ENCODE results near the gene JAGN1.

DNA sequence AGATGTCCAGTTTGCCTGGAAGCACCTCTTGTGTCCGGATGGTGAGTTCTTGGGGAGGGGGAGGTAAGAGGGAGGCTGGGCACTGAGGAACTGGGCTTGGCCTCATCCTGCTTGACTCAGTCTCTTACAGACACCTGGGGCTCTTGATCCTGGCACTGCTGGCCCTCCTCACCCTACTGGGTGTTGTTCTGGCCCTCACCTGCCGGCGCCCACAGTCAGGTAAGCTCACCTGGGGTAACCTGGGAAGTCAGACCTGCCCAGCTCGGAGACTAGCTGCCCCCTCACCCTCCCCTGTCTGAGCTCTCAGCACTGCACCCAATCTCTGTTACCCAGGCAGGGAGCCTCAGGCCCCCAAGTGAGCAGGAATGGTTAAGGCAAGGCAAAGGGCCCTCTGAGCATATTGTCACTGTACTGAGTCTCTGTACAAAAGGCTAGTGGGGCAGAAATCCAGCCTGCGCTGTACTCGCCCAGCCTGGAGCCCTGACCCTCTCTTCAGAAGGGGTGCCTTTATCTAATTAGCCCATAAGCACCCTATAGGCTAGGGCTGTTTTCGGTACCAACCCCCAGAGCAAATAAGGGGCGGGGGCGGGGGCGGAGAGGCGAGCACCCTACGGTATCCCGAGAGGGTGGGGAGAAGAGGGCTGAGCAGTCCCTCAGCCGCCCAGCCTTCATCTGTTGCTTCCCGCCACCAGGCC is 24.3 kb downstream of the JAGN1 start:
- TF ChIP-seq, protein P1, sequence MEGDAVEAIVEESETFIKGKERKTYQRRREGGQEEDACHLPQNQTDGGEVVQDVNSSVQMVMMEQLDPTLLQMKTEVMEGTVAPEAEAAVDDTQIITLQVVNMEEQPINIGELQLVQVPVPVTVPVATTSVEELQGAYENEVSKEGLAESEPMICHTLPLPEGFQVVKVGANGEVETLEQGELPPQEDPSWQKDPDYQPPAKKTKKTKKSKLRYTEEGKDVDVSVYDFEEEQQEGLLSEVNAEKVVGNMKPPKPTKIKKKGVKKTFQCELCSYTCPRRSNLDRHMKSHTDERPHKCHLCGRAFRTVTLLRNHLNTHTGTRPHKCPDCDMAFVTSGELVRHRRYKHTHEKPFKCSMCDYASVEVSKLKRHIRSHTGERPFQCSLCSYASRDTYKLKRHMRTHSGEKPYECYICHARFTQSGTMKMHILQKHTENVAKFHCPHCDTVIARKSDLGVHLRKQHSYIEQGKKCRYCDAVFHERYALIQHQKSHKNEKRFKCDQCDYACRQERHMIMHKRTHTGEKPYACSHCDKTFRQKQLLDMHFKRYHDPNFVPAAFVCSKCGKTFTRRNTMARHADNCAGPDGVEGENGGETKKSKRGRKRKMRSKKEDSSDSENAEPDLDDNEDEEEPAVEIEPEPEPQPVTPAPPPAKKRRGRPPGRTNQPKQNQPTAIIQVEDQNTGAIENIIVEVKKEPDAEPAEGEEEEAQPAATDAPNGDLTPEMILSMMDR (IDR thresholded peaks at IDR 0.05): no peak
- no peak for TF ChIP-seq POLR2A (IDR thresholded peaks at IDR 0.05)

All from thyroid gland (tissue), 4 donors.